ENCODE measurements around the gene SDK1. TPM values are rescaled to one million over a fixed set of nuclear protein-coding genes. Genes with fewer than 3 reads are reported as not detected.

The SDK1 gene
- total RNA-seq, 1 experiment from 2014 or later = 7.1 TPM

GRCh38 chr7:4010061-4010605, 709.1 kb downstream of the SDK1 start:
- TF ChIP-seq CTCF (IDR thresholded peaks at IDR 0.05; ENCODE audit: insufficient read depth in 1 of 2, low read depth in 1 of 2, low read length in 1 of 2, severe bottlenecking in 1 of 2, unreplicated experiment in 1 of 2) = no peak
- intact Hi-C loops (cut with micrococcal nuclease; ENCODE audit: unreplicated experiment) = no loop called here
- 0 out of 2 replicates have a peak, but pooled peaks cover 9% of the 10 kb centered on the region for H3K4me1 ChIP-seq
- no peaks in the 10 kb centered on the region for H3K9me3 ChIP-seq
- H3K27me3 ChIP-seq (replicated peaks; ENCODE audit: control insufficient read depth, insufficient read depth, low read length) = no peaks in the 10 kb centered on the region
- H3K36me3 Mint-ChIP-seq (ENCODE audit: insufficient read depth, unreplicated experiment) = peaks cover 4% of the 10 kb centered on the region
- H3K4me3 ChIP-seq (ENCODE audit: low read depth, low read length) = no peak overlapping the region
- peaks cover 8% of the 10 kb centered on the region for H3K4me1 Mint-ChIP-seq (ENCODE audit: low read depth, unreplicated experiment)
- no TSS peak for BruUV-seq (replicated peaks)
- POLR2A ChIA-PET = no interaction called here
- H3K36me3 ChIP-seq (ENCODE audit: control insufficient read depth, insufficient read depth, low read length) = no peaks in the 10 kb centered on the region
- no peak overlapping the region for H3K4me3 Mint-ChIP-seq (ENCODE audit: unreplicated experiment)
- CTCF ChIA-PET = no interaction called here
- H3K27me3 Mint-ChIP-seq (ENCODE audit: insufficient read depth, unreplicated experiment) = no peaks in the 10 kb centered on the region
- no peak overlapping the region for H3K27ac Mint-ChIP-seq (ENCODE audit: unreplicated experiment)
- DNase-seq = no peak
- H3K9me3 Mint-ChIP-seq (ENCODE audit: unreplicated experiment) = no peaks in the 10 kb centered on the region

GRCh38 chr7:4010923-4011656, 710.0 kb downstream of the SDK1 start:
- Histone ChIP-seq H3K4me1 (0 out of 2 replicates have a peak, but pooled peaks cover 9% of the 10 kb centered on the region), H3K4me3 (ENCODE audit: low read depth, low read length) (no peak overlapping the region), H3K27me3 (replicated peaks; ENCODE audit: control insufficient read depth, insufficient read depth, low read length) (no peaks in the 10 kb centered on the region), H3K9me3 (no peaks in the 10 kb centered on the region), H3K36me3 (ENCODE audit: control insufficient read depth, insufficient read depth, low read length) (no peaks in the 10 kb centered on the region)
- no peaks in the 10 kb centered on the region for H3K9me3 Mint-ChIP-seq (ENCODE audit: unreplicated experiment)
- BruUV-seq (replicated peaks) = no TSS peak
- H3K36me3 Mint-ChIP-seq (ENCODE audit: insufficient read depth, unreplicated experiment) = peaks cover 4% of the 10 kb centered on the region
- TF ChIP-seq CTCF (IDR thresholded peaks at IDR 0.05; ENCODE audit: insufficient read depth in 1 of 2, low read depth in 1 of 2, low read length in 1 of 2, severe bottlenecking in 1 of 2, unreplicated experiment in 1 of 2) = no peak
- DNase-seq = no peak
- H3K27me3 Mint-ChIP-seq (ENCODE audit: insufficient read depth, unreplicated experiment) = no peaks in the 10 kb centered on the region
- intact Hi-C loops (cut with micrococcal nuclease; ENCODE audit: unreplicated experiment) = no loop called here
- H3K4me1 Mint-ChIP-seq (ENCODE audit: low read depth, unreplicated experiment) = peaks cover 8% of the 10 kb centered on the region
- no peak overlapping the region for H3K4me3 Mint-ChIP-seq (ENCODE audit: unreplicated experiment)
- no peak overlapping the region for H3K27ac Mint-ChIP-seq (ENCODE audit: unreplicated experiment)
- CTCF ChIA-PET = no interaction called here
- POLR2A ChIA-PET = no interaction called here

DNA sequence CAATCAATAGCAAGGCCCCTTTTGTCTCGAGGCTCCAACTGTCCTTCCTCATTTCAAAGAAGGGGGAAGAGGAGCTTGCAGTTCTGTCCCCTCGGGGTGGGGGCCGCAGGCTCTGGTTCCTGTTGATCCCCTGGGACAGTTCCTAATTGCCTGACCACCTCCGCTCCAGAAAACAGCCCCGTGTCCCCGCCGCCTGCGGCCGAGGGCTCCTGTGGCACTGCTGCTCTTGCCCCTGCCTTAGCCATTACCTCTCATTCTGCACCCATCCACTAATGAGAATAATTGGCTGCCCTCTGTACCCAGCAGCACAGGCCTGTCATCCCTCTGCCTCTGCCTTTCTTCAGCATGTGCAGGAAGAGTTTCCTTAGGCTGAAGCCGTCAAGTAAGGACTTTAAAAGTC, 712.7 kb downstream of the SDK1 start:
- BruUV-seq (replicated peaks) = no TSS peak
- ChIA-PET CTCF (no interaction called here), POLR2A (no interaction called here)
- H3K27me3 Mint-ChIP-seq (ENCODE audit: insufficient read depth, unreplicated experiment) = no peaks in the 10 kb centered on the region
- TF ChIP-seq CTCF (IDR thresholded peaks at IDR 0.05; ENCODE audit: insufficient read depth in 1 of 2, low read depth in 1 of 2, low read length in 1 of 2, severe bottlenecking in 1 of 2, unreplicated experiment in 1 of 2) = no peak
- no peaks in the 10 kb centered on the region for H3K4me1 Mint-ChIP-seq (ENCODE audit: low read depth, unreplicated experiment)
- peaks cover 1% of the 10 kb centered on the region for H3K9me3 ChIP-seq
- H3K27ac Mint-ChIP-seq (ENCODE audit: unreplicated experiment) = no peak overlapping the region
- DNase-seq = no peak
- intact Hi-C loops (cut with micrococcal nuclease; ENCODE audit: unreplicated experiment) = no loop called here
- no peaks in the 10 kb centered on the region for H3K27me3 ChIP-seq (replicated peaks; ENCODE audit: control insufficient read depth, insufficient read depth, low read length)
- H3K4me3 ChIP-seq (ENCODE audit: low read depth, low read length) = no peak overlapping the region
- H3K4me1 ChIP-seq = no peaks in the 10 kb centered on the region
- H3K36me3 ChIP-seq (ENCODE audit: control insufficient read depth, insufficient read depth, low read length) = no peaks in the 10 kb centered on the region
- no peaks in the 10 kb centered on the region for H3K36me3 Mint-ChIP-seq (ENCODE audit: insufficient read depth, unreplicated experiment)
- H3K4me3 Mint-ChIP-seq (ENCODE audit: unreplicated experiment) = no peak overlapping the region
- H3K9me3 Mint-ChIP-seq (ENCODE audit: unreplicated experiment) = peaks cover 11% of the 10 kb centered on the region

Measured in Caco-2 (cell line).